Activated T-helper 1 cell treated with anti-CD3 and anti-CD28 coated beads, Interleukin-2, amount 50 U/mL, for 16 hours (primary cell): ENCODE results near the gene ZNF490.
"Not testable (repeated sequence)": the region's sequence is repeated elsewhere in the genome, so short reads cannot be mapped to it uniquely, and the experiment has no call there.

Experiments
- DNase-seq, 2 donors: peaks; one replicate each; pipeline ENCODE4 v3.0.0-alpha.2; 2020; ENCODE audit warnings: low read depth in 1 of 2, low spot score in 1 of 2

Gene ZNF490

GRCh38 chr19:12610540-12611360, at the start of gene ZNF490, which contains the start of gene ZNF791:
Gene ZNF490 (minus strand): TSS chr19:12610813. CDS start chr19:12610680, 133 bp downstream.
Gene ZNF791 (plus strand): TSS chr19:12610920. CDS start chr19:12611080, 160 bp downstream.
- peak; percentile 91 for DNase-seq

DNA sequence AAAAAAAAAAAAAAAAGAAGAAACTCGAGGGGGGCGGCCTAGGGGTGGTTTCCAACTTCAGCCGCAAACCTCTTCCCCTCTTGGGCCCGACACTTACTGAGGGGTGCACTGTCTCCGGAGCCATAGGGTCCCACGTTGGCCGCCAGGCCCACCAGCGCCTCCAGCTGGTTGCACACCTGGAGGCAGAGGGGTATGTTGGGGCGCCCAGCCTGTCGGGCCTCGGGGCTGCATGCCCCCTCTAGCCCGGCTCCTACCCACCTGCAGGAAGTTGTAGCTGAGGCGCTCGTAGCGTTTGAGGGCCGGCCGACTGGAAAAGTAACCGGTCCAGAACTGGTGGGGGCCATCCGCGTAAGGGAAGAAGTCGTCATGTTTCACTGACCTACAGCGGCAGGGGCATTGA, 47.4 kb upstream of the ZNF490 start:
- no peak for DNase-seq

- DNase-seq = no peak
Observed at GRCh38 chr19:12656899-12657571, 46.4 kb upstream of the ZNF490 start.

DNA sequence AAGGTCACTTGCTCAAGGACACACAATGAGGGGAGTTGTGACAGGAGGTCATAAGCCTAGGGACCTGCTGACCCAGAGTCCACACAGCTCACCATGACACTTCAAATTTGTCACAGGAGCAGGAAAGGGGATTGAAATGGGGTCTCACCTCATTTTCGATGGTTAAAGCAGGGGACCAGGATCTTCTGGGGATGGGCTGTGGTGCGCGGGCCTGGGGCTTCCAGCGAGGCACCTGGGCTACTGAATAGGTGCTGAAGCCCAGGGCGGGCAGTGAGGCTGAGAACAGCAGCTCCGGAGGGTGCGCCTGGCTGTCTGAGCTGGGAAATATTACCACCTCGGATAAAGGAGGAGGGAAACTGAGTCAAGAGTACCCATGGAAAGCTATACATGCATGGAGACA, 44.9 kb upstream of the ZNF490 start:
- DNase-seq = no peak

GRCh38 chr19:12652219-12652618, 41.6 kb upstream of the ZNF490 start:
- DNase-seq = no peak

DNA sequence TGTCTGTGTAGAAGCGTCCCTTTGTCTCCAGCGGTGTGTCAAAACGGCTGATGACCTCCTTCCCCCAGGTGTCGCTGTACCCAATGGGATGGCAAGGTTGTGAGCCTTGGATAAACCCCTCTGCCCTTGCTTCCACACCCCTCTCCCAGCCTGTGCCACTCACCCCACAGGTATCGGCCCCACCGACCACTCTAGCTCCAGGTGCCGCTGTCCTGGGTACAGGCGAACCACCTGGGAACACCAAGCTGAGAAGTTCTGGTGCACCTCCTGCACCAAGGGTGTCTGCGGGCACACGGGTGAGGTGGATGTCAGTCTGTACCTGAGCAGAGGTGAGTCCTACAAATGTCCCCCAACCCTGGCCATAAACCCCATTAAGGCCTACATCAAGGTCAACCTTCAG, 39.3 kb upstream of the ZNF490 start:
- DNase-seq = no peak

DNA sequence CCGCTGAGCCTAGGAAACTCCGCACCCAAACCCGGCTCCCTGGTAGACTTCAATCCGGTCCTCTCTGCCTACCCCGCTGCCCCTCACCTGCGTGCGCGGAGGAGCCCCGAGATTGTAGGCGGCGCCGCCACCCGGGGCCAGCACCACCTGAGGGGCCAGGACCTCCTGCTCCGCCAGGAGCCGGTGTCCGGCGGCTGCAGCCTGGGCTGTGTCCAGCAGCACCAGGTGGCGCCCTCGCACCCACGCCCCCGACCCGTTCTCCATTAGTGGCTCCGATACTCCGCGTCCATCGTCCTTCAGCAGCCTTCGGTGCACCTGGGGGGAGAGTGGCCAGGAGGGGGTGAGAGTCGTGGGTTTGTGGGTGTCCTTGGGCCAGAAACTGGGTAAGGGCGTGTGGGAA, 37.5 kb upstream of the ZNF490 start:
- DNase-seq = no peak

DNA sequence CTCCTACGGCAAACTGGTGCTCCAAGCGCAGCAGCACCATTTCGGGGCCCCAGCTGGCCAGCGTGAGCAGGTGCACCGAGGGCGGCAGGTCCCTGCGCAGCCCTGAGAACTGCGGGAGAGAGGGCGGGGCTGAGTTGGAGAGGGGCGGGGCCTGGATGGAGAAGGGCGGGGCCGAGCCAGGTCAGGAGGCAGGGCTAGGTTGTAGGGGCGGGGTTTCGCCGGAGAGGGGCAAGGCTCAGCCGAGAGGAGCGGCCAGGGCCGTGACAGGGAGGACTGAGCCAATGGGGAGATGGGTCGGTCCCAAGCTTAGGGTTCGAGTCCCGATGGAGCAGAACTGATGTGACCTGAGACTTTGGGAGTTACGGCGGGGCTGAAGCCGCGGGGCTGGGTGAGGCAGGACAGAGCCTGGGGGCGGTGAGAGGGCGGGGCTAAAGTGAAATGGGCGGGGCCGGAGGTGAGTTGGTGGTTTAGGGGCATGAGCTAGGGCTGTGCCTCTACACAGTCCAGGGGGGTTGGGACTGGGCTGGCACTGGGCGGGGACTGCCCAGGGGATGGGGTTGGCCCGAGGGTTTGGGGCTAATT, 37.0 kb upstream of the ZNF490 start:
- no peak for DNase-seq

DNA sequence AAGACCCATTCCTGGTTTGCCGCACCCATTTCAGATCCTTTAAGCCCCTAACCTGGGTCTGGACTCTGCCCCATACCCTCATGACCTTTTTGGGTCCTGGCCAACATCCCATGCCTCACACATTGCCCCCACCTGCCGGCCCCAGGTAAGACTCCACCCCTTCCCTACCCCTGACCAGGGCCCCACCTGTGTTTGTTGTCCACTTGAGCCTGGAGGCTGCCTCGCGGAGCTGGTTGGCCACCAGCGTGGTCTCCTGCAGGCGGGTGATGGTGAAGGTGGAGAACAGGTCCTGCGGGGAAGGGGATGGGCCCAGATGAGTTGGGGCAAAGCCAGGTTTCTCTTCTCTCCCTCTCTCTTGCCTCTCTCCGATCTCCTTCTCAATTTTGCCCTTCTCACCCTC, 36.4 kb upstream of the ZNF490 start:
- no peak for DNase-seq

DNA sequence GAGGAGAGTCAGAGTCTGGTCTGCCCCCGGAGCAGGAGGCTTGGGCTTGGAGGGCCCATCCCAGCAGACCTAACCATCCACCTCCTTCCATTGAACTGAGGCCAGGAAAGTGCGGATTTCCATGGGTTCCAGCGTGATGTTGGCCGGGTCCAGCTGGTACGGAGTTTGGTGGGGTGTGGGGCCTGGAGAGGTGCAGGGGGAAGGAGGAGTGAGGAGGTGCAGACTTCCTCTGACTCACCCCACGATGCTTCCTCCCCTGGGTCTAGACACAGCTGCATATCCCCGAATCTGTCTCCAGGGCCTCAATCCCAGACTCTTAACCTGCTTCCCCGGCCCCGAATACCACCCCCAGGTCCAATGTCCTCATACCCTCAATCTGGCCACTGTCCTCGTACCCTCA, 35.9 kb upstream of the ZNF490 start:
- no peak for DNase-seq

DNA sequence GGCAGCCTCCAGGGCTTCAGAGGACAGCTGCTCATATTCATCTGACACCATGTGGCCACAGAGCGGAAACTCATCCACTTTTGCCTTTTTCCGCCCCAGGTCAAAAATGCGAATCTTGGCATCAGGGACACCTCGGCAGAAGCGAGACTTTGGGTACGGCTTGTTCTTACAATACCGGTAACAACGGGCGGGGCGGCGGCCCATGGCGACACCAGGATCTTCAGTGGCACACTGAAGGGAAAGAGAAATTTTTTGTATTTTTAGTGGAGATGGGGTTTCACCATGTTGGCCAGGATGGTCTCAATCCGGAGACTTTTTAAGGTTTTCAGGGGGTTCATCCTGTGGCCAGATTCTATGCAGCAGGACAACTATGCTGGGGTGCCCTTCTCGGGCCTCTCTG, 33.1 kb upstream of the ZNF490 start:
- DNase-seq = not testable (repeated sequence)

- no peak for DNase-seq
Observed at GRCh38 chr19:12642506-12642905, 31.9 kb upstream of the ZNF490 start.

GRCh38 chr19:12641456-12641855, 30.8 kb upstream of the ZNF490 start:
- no peak for DNase-seq

DNA sequence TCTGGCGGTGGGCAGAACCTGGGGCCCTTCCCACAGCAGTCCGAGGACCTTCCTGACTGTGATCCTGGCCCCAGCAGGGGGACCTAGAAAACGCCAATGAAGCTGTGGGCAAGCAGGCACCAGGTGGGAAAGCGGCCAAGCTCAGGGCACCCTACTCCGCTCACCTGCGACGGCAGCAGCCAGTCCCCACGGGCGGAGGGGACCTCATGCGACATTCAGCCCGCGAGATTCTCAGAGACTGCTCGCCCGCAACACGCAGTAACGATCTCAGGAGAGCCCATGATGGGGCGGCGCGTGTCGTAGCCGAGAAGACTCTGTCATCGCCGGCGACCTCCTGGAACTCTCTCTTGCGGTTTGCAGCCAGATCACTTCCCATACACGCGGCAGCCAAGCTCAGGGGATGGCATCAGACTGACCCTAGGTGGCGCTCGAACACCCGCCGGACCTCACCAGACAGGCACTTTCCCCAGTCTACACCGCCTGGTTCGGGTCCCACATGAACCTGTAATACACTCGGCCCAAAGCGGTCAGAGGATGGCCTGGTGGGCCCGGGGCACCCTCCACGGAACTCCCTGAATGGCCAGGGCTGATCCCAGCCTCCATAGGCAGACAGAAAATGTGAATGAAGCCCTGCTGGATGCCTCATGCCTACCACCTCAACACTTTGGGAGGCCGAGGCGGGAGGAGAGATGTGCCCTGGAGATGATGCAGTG, 29.4 kb upstream of the ZNF490 start:
- DNase-seq = peak; percentile 62 to 72

DNA sequence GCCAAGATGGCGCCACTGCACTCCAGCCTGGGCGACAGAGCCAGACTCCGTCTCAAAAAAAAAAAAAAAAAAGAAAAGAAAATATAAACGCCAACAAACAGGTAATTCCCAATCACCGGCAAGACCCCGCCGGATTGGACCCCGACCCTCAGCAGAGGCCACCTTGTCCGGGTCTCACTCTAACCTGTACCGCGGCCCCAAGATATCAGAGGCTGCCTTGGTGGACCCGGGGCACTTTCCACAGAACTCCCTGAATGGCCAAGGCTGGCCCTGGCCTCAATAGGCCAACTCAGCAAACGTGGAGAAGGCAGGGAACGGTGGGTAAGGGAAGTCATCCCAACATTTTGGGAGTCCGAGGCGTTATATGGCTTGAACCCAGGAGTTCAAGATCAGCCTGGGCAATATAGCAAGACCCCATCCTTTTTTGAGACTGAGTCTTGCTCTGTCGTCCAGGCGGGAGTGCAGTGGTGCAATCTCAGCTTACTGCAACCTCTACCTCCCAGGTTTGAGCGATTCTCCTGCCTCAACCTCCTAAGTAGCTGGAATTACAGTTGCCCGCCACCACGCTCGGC, 28.1 kb upstream of the ZNF490 start:
- no peak for DNase-seq

DNA sequence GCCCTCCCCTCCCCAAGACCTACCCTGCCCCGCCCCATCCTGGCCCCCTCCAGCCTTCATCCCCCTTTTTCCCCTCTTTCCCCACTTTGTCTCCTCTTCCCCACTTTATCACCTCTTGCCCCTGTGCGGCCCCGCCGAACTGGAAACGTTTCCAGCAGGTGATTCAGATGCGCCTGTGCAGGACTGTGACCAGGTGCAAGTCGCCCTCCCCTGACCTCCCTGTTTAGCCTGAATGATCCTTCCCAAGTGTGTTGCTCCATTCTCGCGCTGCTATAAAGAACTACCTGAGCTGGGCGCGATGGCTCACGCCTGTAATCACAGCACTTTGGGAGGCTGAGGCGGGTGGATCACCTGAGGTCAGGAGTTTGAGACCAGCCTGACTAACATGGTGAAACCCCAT, 26.0 kb upstream of the ZNF490 start:
- DNase-seq = no peak

- no peak for DNase-seq
Observed at GRCh38 chr19:12629215-12629614, 18.6 kb upstream of the ZNF490 start.

DNA sequence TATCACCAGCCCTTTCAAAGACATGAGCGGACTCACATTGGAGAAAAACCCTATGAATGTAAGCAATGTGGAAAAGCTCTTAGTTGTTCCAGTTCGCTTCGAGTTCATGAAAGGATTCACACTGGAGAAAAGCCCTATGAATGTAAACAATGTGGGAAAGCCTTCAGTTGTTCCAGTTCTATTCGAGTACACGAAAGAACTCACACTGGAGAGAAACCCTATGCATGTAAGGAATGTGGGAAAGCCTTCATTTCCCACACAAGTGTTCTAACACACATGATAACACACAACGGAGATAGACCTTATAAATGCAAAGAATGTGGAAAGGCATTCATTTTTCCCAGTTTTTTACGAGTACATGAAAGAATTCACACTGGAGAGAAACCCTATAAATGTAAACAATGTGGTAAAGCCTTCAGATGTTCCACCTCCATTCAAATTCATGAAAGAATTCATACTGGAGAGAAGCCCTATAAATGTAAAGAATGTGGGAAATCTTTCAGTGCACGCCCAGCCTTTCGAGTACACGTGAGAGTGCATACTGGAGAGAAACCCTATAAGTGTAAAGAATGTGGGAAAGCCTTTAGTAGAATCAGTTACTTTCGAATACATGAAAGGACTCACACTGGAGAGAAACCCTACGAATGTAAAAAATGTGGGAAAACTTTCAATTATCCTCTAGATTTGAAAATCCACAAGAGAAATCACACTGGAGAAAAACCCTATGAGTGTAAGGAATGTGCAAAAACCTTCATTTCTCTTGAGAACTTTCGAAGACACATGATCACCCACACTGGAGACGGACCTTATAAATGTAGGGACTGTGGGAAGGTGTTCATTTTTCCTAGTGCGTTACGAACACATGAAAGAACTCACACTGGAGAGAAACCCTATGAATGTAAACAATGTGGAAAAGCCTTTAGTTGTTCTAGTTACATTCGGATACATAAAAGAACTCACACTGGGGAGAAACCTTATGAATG, 17.7 kb upstream of the ZNF490 start:
- DNase-seq = no peak

- no peak for DNase-seq
Observed at GRCh38 chr19:12626958-12627357, 16.3 kb upstream of the ZNF490 start.
